A673 (cell line): ENCODE data around the gene DOK6.

Source experiments
- CTCF ChIP-seq: fragments of 300-800, 200-600 bp; sonication (generic); conservative IDR thresholded peaks from 2 replicates; pipeline ENCODE4 v1.5.1; 2017; ENCODE audit warnings: low read depth, mild to moderate bottlenecking, antibody characterized with exemption, low read length, moderate library complexity, mixed read lengths
- EZH2 ChIP-seq: fragments of 200-600 bp; sonication (generic); IDR thresholded peaks from 2 replicates; pipeline ENCODE4 v1.6.1; 2017; ENCODE audit warnings: borderline replicate concordance, low read depth, mild to moderate bottlenecking, mixed read lengths, antibody characterized with exemption, low read length; ENCODE audit not compliant: poor library complexity, severe bottlenecking

GRCh38 chr18:69871363-69871762 lies 470.7 kb downstream of the DOK6 start:
- TF ChIP-seq CTCF, result no peak
- no peak for TF ChIP-seq EZH2
